Endothelial cell of umbilical vein (primary cell): ENCODE measurements around the gene CNOT6. TPM values are rescaled to one million over a fixed set of nuclear protein-coding genes. Genes with fewer than 3 reads are reported as not detected.

ENCODE experiments used
- BruUV-seq: library from RNA; stranded (reverse); fragments of 400-500 nt; replicated peaks from 2 replicates; lab custom pipeline; 2021; lab: Mats Ljungman, UMichigan
- CTCF ChIA-PET: fragments of 300-600, 350-600 bp; sonication (Branson Sonifier 250); formaldehyde crosslinking; loops from one replicate; lab custom pipeline; 2021; ENCODE audit warnings: antibody characterized with exemption, inconsistent platforms; lab: Charles Lee
- POLR2A ChIA-PET: fragments of 300-600, 350-600 bp; sonication (Branson Sonifier 250); formaldehyde crosslinking; loops from one replicate; lab custom pipeline; 2021; ENCODE audit warnings: antibody characterized with exemption, inconsistent platforms; lab: Charles Lee
- DNase-seq: peaks from one replicate; pipeline ENCODE4 v3.0.0-alpha.2; 2011; ENCODE audit warnings: low read depth, low spot score
- FAIRE-seq: peaks from 2 replicates; lab custom pipeline; 2011; peaks lifted over from hg19 to GRCh38; lab: Jason Lieb, UNC
- H2AFZ ChIP-seq: 2 replicates; pipeline ENCODE4 v1.6.0; 2012; ENCODE audit warnings: low read depth, low read length, control low read depth, inconsistent platforms
- H3K27ac ChIP-seq: 2 replicates; pipeline ENCODE4 v1.5.1; 2011; ENCODE audit warnings: low read depth, mild to moderate bottlenecking, control low read depth, low read length, moderate library complexity; ENCODE audit not compliant: insufficient read depth
- H3K27me3 ChIP-seq, 2 experiments: 2 replicates each; pipeline versions ENCODE4 v1.6.0 to v1.6.1; 2011; ENCODE audit warnings: low read length in 2 of 2, mixed read lengths in 1 of 2; ENCODE audit not compliant: control insufficient read depth in 2 of 2, insufficient read depth in 2 of 2
- H3K36me3 ChIP-seq, 2 experiments: 2 replicates in 1 of 2; 3 replicates in 1 of 2; pipeline ENCODE4 v1.5.1; 2011; ENCODE audit warnings: low read length in 2 of 2, mild to moderate bottlenecking in 1 of 2, moderate library complexity in 1 of 2; ENCODE audit not compliant: control insufficient read depth in 2 of 2, insufficient read depth in 2 of 2; ENCODE audit errors: extremely low read depth in 1 of 2
- H3K4me1 ChIP-seq: 3 replicates; pipeline ENCODE4 v1.5.1; 2011; ENCODE audit warnings: mild to moderate bottlenecking, low read length; ENCODE audit not compliant: control insufficient read depth, insufficient read depth; ENCODE audit errors: extremely low read depth
- H3K4me2 ChIP-seq: 2 replicates; pipeline ENCODE4 v1.6.1; 2011; ENCODE audit warnings: low read length, control low read depth, mixed read lengths; ENCODE audit not compliant: insufficient read depth
- H3K4me3 ChIP-seq, 3 experiments: fragments of 200-600 bp in 1 of 3; sonication (generic), shearing (Covaris generic) in 1 of 3; replicated peaks in 1 of 3; 2 replicates each; pipeline ENCODE4 v1.5.1; 2011 to 2016; ENCODE audit warnings: control low read depth in 3 of 3, low read length in 3 of 3, mild to moderate bottlenecking in 2 of 3, inconsistent platforms in 1 of 3, low read depth in 1 of 3, moderate library complexity in 1 of 3; ENCODE audit not compliant: insufficient read depth in 1 of 3
- H3K79me2 ChIP-seq: 2 replicates; pipeline ENCODE4 v1.6.0; 2012; ENCODE audit warnings: low read length, inconsistent platforms; ENCODE audit not compliant: control insufficient read depth, insufficient read depth
- H3K9ac ChIP-seq: replicated peaks from 2 replicates; pipeline ENCODE3; 2011; ENCODE audit warnings: low read length, control low read depth; ENCODE audit not compliant: insufficient read depth; ENCODE audit errors: extremely low read depth
- H3K9me1 ChIP-seq: replicated peaks from 3 replicates; pipeline ENCODE4 v1.6.0; 2011; ENCODE audit warnings: mild to moderate bottlenecking, low read length; ENCODE audit not compliant: control insufficient read depth, insufficient read depth; ENCODE audit errors: extremely low read depth
- H3K9me3 ChIP-seq: replicated peaks from 2 replicates; pipeline ENCODE4 v1.5.1; 2012; ENCODE audit warnings: low read length, inconsistent platforms; ENCODE audit not compliant: control insufficient read depth, insufficient read depth
- H4K20me1 ChIP-seq: replicated peaks from 2 replicates; pipeline ENCODE3; 2011; ENCODE audit warnings: mild to moderate bottlenecking, low read length; ENCODE audit not compliant: control insufficient read depth, insufficient read depth; ENCODE audit errors: extremely low read depth
- CTCF ChIP-seq, 2 donors: IDR thresholded peaks; 1 replicate in 1 of 2; 2 replicates in 1 of 2; pipeline ENCODE4 v1.5.1; 2011; ENCODE audit warnings: low read length in 2 of 2, mild to moderate bottlenecking in 2 of 2, moderate library complexity in 2 of 2, control low read depth in 1 of 2, inconsistent platforms in 1 of 2, low read depth in 1 of 2; ENCODE audit not compliant: insufficient read depth in 1 of 2; ENCODE audit errors: extremely low read depth in 1 of 2
- FOS ChIP-seq: IDR thresholded peaks from 2 replicates; pipeline ENCODE4 v1.6.1; 2011; ENCODE audit warnings: mild to moderate bottlenecking, low read length, moderate library complexity, borderline replicate concordance; ENCODE audit not compliant: insufficient read depth
- GATA2 ChIP-seq: IDR thresholded peaks from 2 replicates; pipeline ENCODE4 v1.7.0; 2011; ENCODE audit warnings: low read depth, mild to moderate bottlenecking, moderate library complexity, mixed read lengths, low read length; ENCODE audit not compliant: insufficient read length, insufficient read depth
- MAX ChIP-seq: IDR thresholded peaks from 2 replicates; pipeline ENCODE4 v1.6.1; 2011; ENCODE audit not compliant: insufficient read depth, insufficient read length
- POLR2A ChIP-seq: IDR thresholded peaks from 2 replicates; pipeline ENCODE4 v1.6.1; 2012; ENCODE audit warnings: low read depth, mild to moderate bottlenecking, control low read depth, low read length
- dilution Hi-C: fragments of 300-500 bp; cut with MboI; formaldehyde crosslinking; loops from one replicate; pipeline ENCODE4 v1.15.0; 2019; ENCODE audit warnings: low sequenced_read_pairs; ENCODE audit not compliant: extremely low pct_ligation_motif_present
- intact Hi-C: fragments of 100-400 bp; cut with micrococcal nuclease; formaldehyde crosslinking; loops from one replicate; pipeline ENCODE4 v1.10.0; 2022
- polyA plus RNA-seq, 4 experiments: library from polyadenylated mRNA; depleted of rRNA in 3 of 4; stranded (reverse) in 3 of 4; unstranded in 1 of 4; fragments of >200 nt; gene quantifications; 2 replicates each; pipeline versions ENCODE4 v1.2.1 to v1.2.3, GENCODE V29; 2011 to 2012; ENCODE audit warnings: missing spikeins in 1 of 4
- total RNA-seq: library from RNA; stranded (reverse); gene quantifications from 2 replicates; pipeline ENCODE4 v1.2.3, GENCODE V29; 2021

Gene CNOT6
- total and polyA plus RNA-seq, 2 donors (not counting 3 experiments of a cell fraction or from before 2014, with no cell fraction given): 9.2 to 33.8 TPM

DNA sequence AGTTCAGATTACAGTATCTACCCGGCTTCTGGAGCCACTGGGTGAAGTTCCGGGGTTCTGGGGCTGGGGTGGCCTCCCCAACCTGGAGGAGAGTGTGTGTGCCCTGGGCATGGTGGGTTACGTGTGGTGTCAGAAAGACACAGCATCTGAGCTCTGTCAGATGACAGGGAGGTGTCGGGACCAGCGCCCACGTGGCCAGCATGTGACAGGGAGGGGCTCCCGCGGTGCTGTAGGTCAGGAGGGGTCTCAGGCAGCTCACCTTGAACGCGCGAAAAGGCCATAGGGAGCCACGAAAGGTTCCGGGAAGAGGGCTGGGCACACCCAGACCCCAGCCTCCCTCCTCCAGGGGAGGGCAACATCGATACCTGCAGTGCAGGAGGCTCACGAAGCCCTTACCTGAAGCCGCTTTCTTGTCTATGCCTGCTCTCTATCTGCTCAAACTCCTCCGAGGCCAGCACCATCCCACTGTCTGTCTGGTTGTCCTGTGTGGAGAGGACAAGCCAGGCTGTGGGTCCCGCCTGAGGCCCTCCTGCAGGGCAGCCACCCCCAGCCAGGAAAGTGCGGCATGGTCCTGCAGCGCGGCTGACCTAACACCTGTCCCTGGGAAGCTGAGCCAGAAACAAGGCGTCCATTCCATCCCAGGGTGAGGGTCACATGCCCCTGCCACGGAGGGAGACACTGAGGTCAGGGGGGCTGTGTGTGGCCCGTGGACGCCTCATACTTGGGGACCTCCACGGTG lies 114.6 kb downstream of the CNOT6 start:
- Histone ChIP-seq H3K4me3 (no peak overlapping the region), H3K79me2 (no peaks in the 10 kb centered on the region), H3K4me2 (no peak overlapping the region), H3K9me1 (no peaks in the 10 kb centered on the region), H3K27me3 (no peaks in the 10 kb centered on the region), H3K4me1 (no peaks in the 10 kb centered on the region), H4K20me1 (no peaks in the 10 kb centered on the region), H3K9me3 (no peaks in the 10 kb centered on the region), H3K36me3 (peaks cover 0 to 2% of the 10 kb centered on the region in 2 experiments), H2AFZ (no peak overlapping the region), H3K9ac (no peak overlapping the region), H3K27ac (no peak overlapping the region)
- dilution Hi-C loops (no loop called here), intact Hi-C loops (no loop called here)
- no TSS peak for BruUV-seq
- TF ChIP-seq GATA2 (no peak), FOS (no peak), POLR2A (no peak)
- ChIA-PET POLR2A (no interaction called here), CTCF (no interaction called here)
- DNase-seq (no peak), FAIRE-seq (no peak)

- BruUV-seq: no TSS peak
- no peaks in the 10 kb centered on the region for H3K27me3 ChIP-seq
- H3K4me2 ChIP-seq: no peak overlapping the region
- no peak overlapping the region for H3K4me3 ChIP-seq
- TF ChIP-seq GATA2: no peak
- no peak for TF ChIP-seq CTCF (IDR thresholded peaks at IDR 0.05; ENCODE audit: extremely low read depth in 1 of 2, insufficient read depth in 1 of 2, low read depth in 1 of 2, low read length in 2 of 2)
- no peak for TF ChIP-seq MAX
- ChIA-PET POLR2A (no interaction called here), CTCF (no interaction called here)
- dilution Hi-C loops: no loop called here
- H3K36me3 ChIP-seq: peaks cover 0 to 2% of the 10 kb centered on the region in 2 experiments
- no peaks in the 10 kb centered on the region for H4K20me1 ChIP-seq
- intact Hi-C loops: no loop called here
- H3K9me3 ChIP-seq: no peaks in the 10 kb centered on the region
- no peak overlapping the region for H3K27ac ChIP-seq
- no peak overlapping the region for H3K9ac ChIP-seq
- H3K79me2 ChIP-seq: no peaks in the 10 kb centered on the region
- no peaks in the 10 kb centered on the region for H3K4me1 ChIP-seq
- DNase-seq: no peak
- no peak for FAIRE-seq
- H3K9me1 ChIP-seq: no peaks in the 10 kb centered on the region
- no peak overlapping the region for H2AFZ ChIP-seq
Measured at GRCh38 chr5:180609386-180609785, 115.2 kb downstream of the CNOT6 start.
